HFF-Myc (cell line): ENCODE results near the gene MVB12A.

ENCODE experiments used
- DNase-seq: peaks from one replicate; pipeline ENCODE4 v3.0.0-alpha.2; 2011; ENCODE audit warnings: low read depth; ENCODE audit errors: extremely low read depth
- H3K4me3 ChIP-seq: replicated peaks from 2 replicates; pipeline ENCODE4 v1.5.1; 2011; ENCODE audit warnings: low read depth, mild to moderate bottlenecking, control low read depth, low read length
- CTCF ChIP-seq: IDR thresholded peaks from 2 replicates; pipeline ENCODE4 v1.5.1; 2012; ENCODE audit warnings: mild to moderate bottlenecking, low read depth, low read length, control low read depth; ENCODE audit errors: missing control alignments

The MVB12A gene

GRCh38 chr19:17429641-17430113 lies 9.8 kb downstream of the MVB12A start:
- no peak for DNase-seq
- TF ChIP-seq CTCF, result no peak
- H3K4me3 ChIP-seq, result no peak overlapping the region

GRCh38 chr19:17431417-17431816 lies 11.6 kb downstream of the MVB12A start:
- DNase-seq, result no peak
- H3K4me3 ChIP-seq, result no peak overlapping the region
- no peak for TF ChIP-seq CTCF

- DNase-seq, result no peak
- no peak overlapping the region for H3K4me3 ChIP-seq
- TF ChIP-seq CTCF, result no peak
These were observed 15.4 kb downstream of the MVB12A start for GRCh38 chr19:17435218-17435617.

GRCh38 chr19:17436094-17436873 lies 16.4 kb downstream of the MVB12A start:
- no peak for DNase-seq
- no peak for TF ChIP-seq CTCF
- no peak overlapping the region for H3K4me3 ChIP-seq

- no peak for DNase-seq
- TF ChIP-seq CTCF, result no peak
- no peak overlapping the region for H3K4me3 ChIP-seq
These were observed 17.0 kb downstream of the MVB12A start for GRCh38 chr19:17436874-17437267.

GRCh38 chr19:17441241-17442021 lies 21.6 kb downstream of the MVB12A start:
- H3K4me3 ChIP-seq, result no peak overlapping the region
- no peak for DNase-seq
- TF ChIP-seq CTCF, result no peak
